ENCODE measurements around the gene VSTM4. TPM values are rescaled to one million over a fixed set of nuclear protein-coding genes. Genes with fewer than 3 reads are reported as not detected.

The VSTM4 gene
- total and polyA plus RNA-seq, 2 donors (not counting 1 experiment from before 2014, with no cell fraction given) = 8.1 to 27.9 TPM

GRCh38 chr10:49008091-49008490 lies 107.2 kb downstream of the VSTM4 start:
- Histone ChIP-seq H3K27me3 (ENCODE audit: control insufficient read depth, insufficient read depth, low read length) (peaks cover 2% of the 10 kb centered on the region), H3K4me3 (replicated peaks in 1 of 4; ENCODE audit: control extremely low read depth in 1 of 4, insufficient read depth in 1 of 4, low read depth in 3 of 4, low read length in 4 of 4) (no peak overlapping the region), H3K9me3 (ENCODE audit: control insufficient read depth, insufficient read depth, low read depth, low read length) (no peaks in the 10 kb centered on the region), H2AFZ (ENCODE audit: low read length) (no peak overlapping the region), H3K9ac (ENCODE audit: insufficient read depth, low read length) (no peak overlapping the region), H3K4me2 (ENCODE audit: extremely low read depth, insufficient read depth, low read length) (no peak overlapping the region), H3K79me2 (ENCODE audit: control insufficient read depth, insufficient read depth, low read length) (no peaks in the 10 kb centered on the region), H3K36me3 (ENCODE audit: control insufficient read depth, insufficient read depth, low read length) (no peaks in the 10 kb centered on the region), H4K20me1 (ENCODE audit: control insufficient read depth, extremely low read depth, insufficient read depth, low read length) (no peaks in the 10 kb centered on the region), H3K27ac (ENCODE audit: insufficient read depth, low read length) (no peak overlapping the region), H3K4me1 (ENCODE audit: control insufficient read depth, extremely low read depth, insufficient read depth, low read length) (no peaks in the 10 kb centered on the region)
- DNase-seq (ENCODE audit: low read depth in 2 of 2) = no peak
- TF ChIP-seq EZH2 (IDR thresholded peaks at IDR 0.05; ENCODE audit: low read length, missing control alignments) (no peak), CTCF (conservative IDR thresholded peaks at IDR 0.05 in 1 of 2, IDR thresholded peaks at IDR 0.05 in 1 of 2; ENCODE audit: low read depth in 1 of 2, low read length in 2 of 2) (no peak)

DNA sequence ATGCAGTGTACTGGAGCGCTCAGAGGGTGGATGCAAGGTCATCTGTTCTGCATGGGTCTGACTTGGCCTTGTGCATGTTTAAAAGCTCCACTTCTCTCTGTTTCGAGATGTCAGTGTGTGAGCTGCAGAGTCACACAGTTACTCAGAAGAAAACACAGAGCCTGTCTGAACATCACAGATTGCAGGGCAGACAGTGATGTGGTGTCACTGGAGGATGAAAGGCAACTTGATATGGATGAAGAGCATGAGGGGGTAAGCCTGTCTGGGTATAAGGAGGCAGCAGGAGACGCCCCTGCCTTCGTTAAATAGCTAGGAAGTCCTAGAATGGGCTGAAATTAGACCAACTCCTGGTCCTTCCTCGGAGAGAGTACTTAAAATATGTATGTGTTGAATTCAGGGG lies 108.2 kb downstream of the VSTM4 start:
- H3K4me1 ChIP-seq (ENCODE audit: control insufficient read depth, extremely low read depth, insufficient read depth, low read length) = no peaks in the 10 kb centered on the region
- peaks cover 2% of the 10 kb centered on the region for H3K27me3 ChIP-seq (ENCODE audit: control insufficient read depth, insufficient read depth, low read length)
- TF ChIP-seq EZH2 (IDR thresholded peaks at IDR 0.05; ENCODE audit: low read length, missing control alignments) = no peak
- no peak for TF ChIP-seq CTCF (conservative IDR thresholded peaks at IDR 0.05 in 1 of 2, IDR thresholded peaks at IDR 0.05 in 1 of 2; ENCODE audit: low read depth in 1 of 2, low read length in 2 of 2)

GRCh38 chr10:49005270-49005669 lies 110.1 kb downstream of the VSTM4 start:
- Histone ChIP-seq H3K4me3 (replicated peaks in 1 of 4; ENCODE audit: control extremely low read depth in 1 of 4, insufficient read depth in 1 of 4, low read depth in 3 of 4, low read length in 4 of 4) (no peak overlapping the region), H2AFZ (ENCODE audit: low read length) (no peak overlapping the region), H3K79me2 (ENCODE audit: control insufficient read depth, insufficient read depth, low read length) (no peaks in the 10 kb centered on the region), H3K4me2 (ENCODE audit: extremely low read depth, insufficient read depth, low read length) (no peak overlapping the region), H3K9me3 (ENCODE audit: control insufficient read depth, insufficient read depth, low read depth, low read length) (no peaks in the 10 kb centered on the region), H4K20me1 (ENCODE audit: control insufficient read depth, extremely low read depth, insufficient read depth, low read length) (no peaks in the 10 kb centered on the region), H3K36me3 (ENCODE audit: control insufficient read depth, insufficient read depth, low read length) (no peaks in the 10 kb centered on the region), H3K9ac (ENCODE audit: insufficient read depth, low read length) (no peak overlapping the region), H3K4me1 (ENCODE audit: control insufficient read depth, extremely low read depth, insufficient read depth, low read length) (no peaks in the 10 kb centered on the region), H3K27me3 (ENCODE audit: control insufficient read depth, insufficient read depth, low read length) (peaks cover 2% of the 10 kb centered on the region), H3K27ac (ENCODE audit: insufficient read depth, low read length) (no peak overlapping the region)
- no peak for DNase-seq (ENCODE audit: low read depth in 2 of 2)
- TF ChIP-seq CTCF (conservative IDR thresholded peaks at IDR 0.05 in 1 of 2, IDR thresholded peaks at IDR 0.05 in 1 of 2; ENCODE audit: low read depth in 1 of 2, low read length in 2 of 2) (no peak), EZH2 (IDR thresholded peaks at IDR 0.05; ENCODE audit: low read length, missing control alignments) (no peak)

More for the DNA sequence above, 108.2 kb downstream of the VSTM4 start:
- Histone ChIP-seq H3K36me3 (ENCODE audit: control insufficient read depth, insufficient read depth, low read length) (no peaks in the 10 kb centered on the region), H2AFZ (ENCODE audit: low read length) (no peak overlapping the region), H3K4me3 (replicated peaks in 1 of 4; ENCODE audit: control extremely low read depth in 1 of 4, insufficient read depth in 1 of 4, low read depth in 3 of 4, low read length in 4 of 4) (no peak overlapping the region), H3K27ac (ENCODE audit: insufficient read depth, low read length) (no peak overlapping the region), H3K4me2 (ENCODE audit: extremely low read depth, insufficient read depth, low read length) (no peak overlapping the region), H3K9ac (ENCODE audit: insufficient read depth, low read length) (no peak overlapping the region), H3K9me3 (ENCODE audit: control insufficient read depth, insufficient read depth, low read depth, low read length) (no peaks in the 10 kb centered on the region), H3K79me2 (ENCODE audit: control insufficient read depth, insufficient read depth, low read length) (no peaks in the 10 kb centered on the region), H4K20me1 (ENCODE audit: control insufficient read depth, extremely low read depth, insufficient read depth, low read length) (no peaks in the 10 kb centered on the region)
- DNase-seq (ENCODE audit: low read depth in 2 of 2) = no peak
